ENCODE measurements around the gene PAK3.

DNA sequence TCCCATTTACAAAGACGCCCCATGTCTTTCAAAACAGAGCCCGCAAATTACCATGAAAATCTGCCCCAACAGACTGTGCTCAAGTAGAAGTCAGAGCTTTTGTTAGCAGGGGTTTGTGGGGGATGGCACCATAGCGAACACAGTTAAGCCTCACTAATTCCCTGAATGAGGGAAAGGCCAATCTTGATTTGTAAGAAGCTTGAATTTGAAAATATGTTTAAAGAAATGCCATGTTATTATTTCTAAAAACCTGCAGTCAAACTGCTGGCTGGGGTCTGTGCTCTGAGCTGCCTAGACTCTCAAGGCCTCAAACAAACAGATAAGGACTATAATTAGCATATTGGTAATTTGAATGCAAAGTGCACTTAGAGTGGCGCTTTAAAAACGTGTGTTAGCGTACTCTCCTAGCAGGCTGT lies 9.4 kb upstream of the PAK3 start:
- TF ChIP-seq, protein P1, sequence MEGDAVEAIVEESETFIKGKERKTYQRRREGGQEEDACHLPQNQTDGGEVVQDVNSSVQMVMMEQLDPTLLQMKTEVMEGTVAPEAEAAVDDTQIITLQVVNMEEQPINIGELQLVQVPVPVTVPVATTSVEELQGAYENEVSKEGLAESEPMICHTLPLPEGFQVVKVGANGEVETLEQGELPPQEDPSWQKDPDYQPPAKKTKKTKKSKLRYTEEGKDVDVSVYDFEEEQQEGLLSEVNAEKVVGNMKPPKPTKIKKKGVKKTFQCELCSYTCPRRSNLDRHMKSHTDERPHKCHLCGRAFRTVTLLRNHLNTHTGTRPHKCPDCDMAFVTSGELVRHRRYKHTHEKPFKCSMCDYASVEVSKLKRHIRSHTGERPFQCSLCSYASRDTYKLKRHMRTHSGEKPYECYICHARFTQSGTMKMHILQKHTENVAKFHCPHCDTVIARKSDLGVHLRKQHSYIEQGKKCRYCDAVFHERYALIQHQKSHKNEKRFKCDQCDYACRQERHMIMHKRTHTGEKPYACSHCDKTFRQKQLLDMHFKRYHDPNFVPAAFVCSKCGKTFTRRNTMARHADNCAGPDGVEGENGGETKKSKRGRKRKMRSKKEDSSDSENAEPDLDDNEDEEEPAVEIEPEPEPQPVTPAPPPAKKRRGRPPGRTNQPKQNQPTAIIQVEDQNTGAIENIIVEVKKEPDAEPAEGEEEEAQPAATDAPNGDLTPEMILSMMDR (IDR thresholded peaks at IDR 0.05; ENCODE audit: low read depth, low read length) = no peak
- TF ChIP-seq EZH2phosphoT487 (IDR thresholded peaks at IDR 0.05; ENCODE audit: low read depth) = no peak

Measured in OCI-LY3 (cell line).